ENCODE measurements around the gene RAB31. TPM values are rescaled to one million over a fixed set of nuclear protein-coding genes. Genes with fewer than 3 reads are reported as not detected.

The RAB31 gene
- polyA plus RNA-seq, 1 donor = 27.1 TPM

DNA sequence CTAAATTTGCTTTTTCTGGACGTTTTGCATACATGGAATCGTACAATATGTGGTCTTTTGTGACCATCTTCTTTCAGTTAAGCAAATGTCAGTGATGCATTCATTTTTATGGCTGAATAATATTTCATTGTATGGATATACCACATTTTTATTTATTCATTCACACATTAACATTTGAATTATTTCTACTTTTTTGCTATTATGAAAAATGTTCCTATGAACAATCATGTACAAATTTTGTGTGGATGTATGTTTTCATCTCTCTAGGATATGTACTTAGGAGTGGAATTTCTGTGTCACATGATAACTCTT lies 110.3 kb downstream of the RAB31 start:
- no peak for DNase-seq (ENCODE audit: low read depth)

DNA sequence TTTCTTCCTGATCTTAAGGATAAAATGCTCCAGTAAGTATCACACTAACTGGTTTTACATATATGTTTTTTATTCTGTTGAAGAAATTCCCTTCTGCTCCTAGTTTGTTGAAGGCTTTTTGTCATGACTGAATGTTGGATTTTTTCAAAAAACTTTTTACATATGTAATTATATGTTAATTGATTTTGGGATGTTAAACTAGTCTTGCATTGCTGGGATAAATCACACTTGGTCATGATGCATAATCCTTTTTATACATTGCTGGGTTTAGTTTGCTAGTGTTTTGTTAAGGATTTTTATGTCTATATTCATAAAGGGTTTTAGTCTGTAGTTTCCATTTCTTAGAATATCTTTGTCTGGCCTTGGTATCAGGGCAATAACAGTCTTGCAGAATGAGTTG lies 112.0 kb downstream of the RAB31 start:
- no peak for DNase-seq (ENCODE audit: low read depth)

DNA sequence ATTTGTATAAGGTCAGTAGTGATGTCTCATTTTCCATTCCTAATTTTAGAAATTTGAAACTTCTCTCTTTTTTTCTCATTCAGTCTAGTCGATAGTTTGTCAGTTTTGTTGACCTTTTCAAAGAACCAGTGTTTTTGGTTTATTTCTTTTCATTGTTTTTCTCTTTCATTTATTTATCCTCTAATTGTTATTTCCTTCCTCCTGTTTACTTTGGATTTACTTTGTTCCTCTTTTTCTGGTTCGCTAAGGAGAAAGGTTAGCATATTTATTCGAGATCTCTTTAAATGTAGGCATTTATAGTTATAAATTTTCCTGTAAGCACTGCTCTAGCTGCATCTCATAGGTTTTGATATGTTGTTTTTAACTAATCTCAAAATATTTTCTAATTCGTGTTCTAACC lies 112.6 kb downstream of the RAB31 start:
- DNase-seq (ENCODE audit: low read depth) = no peak

DNA sequence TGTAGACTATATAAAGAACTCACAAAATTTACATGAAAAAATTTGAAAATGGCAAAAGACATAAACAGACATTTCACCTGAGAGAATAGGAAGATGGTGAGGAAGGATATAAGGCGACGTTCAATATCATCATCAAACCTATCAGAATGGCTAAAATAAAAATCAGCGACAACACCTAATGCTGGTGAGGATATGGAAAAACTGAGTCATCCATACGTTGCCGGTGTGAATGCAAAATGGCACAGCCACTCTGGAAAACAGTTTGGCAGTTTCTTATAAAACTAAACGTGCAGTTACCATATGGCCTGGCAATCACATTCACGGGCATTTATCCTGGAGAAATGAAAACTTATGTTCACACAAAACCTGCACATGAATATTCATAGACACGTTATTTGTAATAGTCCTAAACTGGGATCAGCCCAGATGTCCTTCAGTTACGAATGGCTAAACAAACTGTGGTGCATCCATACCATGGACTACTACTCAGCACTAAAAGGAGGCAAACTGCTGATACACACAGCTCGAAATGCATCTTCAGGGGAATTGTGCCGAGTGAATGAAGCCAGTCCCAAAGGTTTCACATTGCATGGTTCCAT lies 114.6 kb downstream of the RAB31 start:
- no peak for DNase-seq (ENCODE audit: low read depth)

DNA sequence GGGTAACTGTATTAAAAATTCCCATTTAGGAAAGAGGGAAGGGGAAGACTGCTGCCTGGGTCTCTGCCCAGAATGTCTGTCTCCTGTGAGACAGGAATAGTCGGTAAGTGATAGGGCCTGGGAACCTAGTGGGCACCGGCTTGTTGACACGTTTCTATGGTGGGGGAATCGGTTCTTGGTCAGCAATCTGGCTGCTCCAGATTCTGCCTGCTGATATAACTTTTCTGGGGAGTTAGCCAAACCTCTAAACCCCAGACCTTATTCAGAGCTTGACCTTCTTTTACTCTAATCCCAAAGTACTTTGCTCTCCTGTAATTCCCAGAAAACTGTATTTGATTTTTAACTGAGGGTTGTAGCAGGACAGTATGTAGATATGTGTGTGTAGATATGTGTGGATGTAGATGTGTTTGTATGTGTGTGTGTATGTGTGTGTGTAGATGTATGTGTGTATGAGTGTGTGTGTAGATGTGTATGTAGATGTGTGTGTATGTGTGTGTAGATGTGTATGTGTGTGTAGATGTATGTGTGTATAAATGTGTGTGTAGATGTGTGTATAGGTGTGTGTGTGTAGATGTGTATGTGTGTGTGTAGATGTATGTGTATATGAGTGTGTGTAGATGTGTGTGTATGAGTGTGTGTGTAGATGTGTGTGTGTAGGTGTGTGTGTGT lies 115.8 kb downstream of the RAB31 start:
- no peak for DNase-seq (ENCODE audit: low read depth)

DNA sequence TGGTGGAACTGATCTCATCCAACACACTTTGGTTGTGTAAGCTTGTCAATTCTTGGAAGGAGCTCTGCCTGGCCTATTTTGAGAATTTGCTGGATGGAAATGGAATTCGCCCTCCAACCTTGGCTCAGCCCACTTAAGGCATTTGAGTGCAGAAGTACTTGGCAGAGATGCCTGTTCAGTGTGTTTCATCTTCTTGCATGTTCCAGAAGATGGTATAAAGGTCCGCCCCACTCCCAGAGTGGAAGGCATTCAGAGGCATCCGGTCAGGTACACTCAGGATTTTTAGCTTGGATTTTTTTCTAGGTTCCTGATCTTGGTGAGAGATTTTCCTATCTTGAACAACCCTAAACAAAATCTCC lies 116.4 kb downstream of the RAB31 start:
- DNase-seq (ENCODE audit: low read depth) = no peak

DNA sequence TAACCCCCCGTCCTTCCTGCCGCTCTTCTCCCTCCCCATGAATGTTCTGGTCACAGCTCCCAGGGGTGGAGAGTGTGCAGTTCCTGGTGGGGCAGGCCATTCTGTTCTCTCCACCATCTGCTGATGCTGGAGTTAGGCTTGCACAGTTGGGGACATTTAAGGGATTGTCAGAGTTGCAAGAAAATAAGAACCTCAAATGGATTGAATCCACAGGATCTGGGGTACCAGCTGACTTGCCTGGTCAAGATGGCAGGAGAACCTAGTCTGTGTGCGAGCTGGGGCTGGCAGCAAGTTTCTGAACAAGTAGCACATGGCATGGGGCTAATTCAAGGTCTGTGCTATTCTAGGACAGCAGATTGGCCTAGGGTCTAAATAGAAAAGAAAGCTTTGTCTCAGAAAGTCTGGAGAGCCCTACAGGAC lies 116.9 kb downstream of the RAB31 start:
- DNase-seq (ENCODE audit: low read depth) = no peak

DNA sequence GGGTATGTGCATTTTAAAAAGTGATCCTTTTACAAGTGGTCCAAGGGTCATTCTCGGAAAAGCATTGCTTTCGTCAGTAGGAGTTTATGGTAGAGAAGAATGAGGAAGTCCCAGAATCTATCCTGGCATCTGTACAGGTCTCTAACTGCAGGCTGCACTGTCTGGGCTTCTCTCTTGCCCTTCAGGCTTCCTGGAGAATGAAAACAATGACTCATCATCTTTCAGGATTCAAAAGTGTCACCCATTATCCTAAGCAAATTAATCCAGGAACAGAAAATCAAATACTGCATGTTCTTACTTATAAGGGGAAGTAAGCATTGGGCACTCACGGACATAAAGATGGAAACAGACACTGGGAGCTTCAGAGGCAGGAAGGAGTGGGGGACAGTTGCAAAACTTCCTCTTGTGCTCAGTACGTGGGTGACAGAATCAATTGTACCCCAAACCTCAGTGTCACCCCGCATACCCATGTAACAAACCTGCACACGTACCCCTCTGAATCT lies 117.5 kb downstream of the RAB31 start:
- DNase-seq (ENCODE audit: low read depth) = no peak

DNA sequence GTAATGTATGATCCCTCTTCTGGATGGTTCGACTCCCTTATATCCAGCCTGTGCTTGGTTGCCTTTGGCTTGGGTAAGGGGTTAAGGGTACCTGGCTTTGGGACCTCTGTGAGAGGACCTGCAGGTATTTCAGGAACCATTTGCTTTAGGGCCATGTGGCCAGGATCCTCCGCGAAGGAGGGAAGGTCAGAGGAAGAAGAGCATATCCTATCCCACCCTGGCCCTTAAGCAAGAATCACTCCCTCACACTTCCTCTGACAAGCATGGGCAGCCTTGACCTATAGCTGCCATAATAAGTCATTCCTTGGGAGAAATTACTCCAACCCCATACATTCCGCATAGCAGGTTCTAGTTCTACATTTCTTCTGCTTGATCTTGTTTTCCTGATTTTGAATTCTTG lies 118.6 kb downstream of the RAB31 start:
- DNase-seq (ENCODE audit: low read depth) = no peak

DNA sequence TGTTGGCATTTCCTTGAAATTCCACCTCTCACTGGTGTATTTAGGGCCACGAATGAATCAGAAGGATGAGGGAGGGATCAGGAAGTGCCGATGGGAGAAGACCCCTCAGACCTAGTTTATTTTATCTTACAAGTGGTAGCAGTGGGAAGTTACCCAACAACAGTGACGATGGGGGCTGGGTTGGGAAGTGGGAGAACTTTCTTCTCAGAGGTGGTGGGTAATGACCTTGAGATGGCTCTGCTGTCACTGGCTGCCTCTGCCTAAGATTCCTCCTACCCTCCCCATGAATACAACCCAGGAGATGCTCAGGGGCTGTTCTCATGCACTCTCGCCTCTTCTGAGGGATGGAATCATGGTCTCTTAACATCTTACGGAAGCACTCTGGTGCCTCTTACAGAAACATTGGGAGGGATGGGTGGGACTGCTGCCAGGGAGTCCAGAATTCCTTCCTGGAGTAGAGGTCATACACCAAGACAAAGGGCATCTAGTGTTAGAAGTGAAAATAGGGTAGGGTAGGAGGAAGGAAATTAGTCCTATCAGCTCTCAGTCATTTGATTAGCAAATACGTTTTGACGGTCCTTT lies 119.2 kb downstream of the RAB31 start:
- no peak for DNase-seq (ENCODE audit: low read depth)

DNA sequence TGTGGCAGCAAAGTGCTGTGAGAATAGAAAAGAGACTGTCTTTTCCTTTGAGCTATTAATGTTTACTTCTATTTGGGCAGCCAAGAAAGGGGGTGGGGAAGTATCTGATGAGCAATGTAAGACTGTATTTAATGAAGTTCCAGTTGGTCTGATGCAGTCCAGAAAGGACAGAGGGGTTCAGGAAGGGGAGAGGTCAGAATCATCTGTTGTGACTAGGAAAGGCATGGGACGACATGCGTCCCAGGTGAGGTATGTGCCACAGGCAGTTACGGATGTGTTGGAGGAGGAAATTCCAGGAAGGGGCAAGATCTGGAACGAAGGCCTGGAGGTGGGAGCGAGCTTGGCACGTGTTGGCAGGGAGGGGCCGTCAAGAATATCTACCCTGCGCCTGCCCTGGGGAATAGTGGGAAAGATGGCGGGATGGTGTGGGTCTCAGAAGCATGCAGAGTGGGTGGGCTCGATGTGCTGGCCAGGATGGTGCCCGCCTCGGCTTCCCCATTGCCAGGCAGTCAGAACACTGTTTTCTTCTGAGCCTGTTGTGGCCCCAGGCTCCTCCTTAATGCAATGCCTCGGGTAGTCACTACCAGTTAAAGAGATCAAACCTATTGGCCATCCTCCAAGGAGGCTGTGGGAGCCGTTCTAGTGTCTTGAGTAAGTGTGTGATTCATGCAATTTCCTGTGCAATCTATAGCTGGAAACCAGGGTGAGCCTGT lies 119.8 kb downstream of the RAB31 start:
- DNase-seq (ENCODE audit: low read depth) = no peak

DNA sequence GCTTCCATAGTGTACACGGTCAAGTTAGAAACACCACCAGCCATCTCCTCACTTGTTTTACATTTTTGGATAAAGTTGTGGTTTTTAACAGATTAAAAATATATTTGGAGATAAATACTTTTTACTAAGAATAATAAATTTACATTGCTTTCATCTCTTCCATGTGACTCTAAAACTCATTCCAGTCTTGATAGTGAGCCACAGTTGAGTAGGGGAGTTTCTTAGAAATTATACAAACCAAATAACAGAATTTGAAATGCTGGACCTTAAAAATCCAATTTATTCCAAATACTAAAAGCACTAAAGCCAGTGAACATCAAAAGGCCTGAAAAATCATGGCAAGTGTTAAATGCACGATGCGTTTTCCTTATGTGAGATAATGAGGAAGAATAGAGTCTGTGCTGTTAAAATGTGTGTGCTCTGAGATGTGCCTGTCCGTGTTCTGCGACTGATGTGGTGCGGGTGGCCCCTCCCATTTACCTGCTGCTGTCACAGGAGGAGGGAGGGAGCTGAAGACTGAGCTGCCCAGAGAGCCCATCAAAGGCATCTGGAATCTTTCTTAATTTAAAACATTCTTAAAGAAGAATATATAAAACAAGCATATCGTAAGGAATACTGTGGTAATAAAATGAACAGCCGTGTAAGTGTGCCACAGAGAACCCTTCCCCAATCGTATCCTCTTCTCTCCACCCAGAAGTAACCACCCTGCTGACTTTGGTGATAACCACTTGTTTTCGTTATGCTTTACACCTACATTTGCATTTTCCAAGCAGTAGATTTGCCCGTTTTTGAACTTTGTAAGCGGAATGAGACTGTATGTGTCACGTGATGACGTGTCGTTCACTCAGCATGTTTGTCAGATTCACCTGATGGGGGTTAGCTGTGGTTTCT lies 120.7 kb downstream of the RAB31 start:
- no peak for DNase-seq (ENCODE audit: low read depth)

DNA sequence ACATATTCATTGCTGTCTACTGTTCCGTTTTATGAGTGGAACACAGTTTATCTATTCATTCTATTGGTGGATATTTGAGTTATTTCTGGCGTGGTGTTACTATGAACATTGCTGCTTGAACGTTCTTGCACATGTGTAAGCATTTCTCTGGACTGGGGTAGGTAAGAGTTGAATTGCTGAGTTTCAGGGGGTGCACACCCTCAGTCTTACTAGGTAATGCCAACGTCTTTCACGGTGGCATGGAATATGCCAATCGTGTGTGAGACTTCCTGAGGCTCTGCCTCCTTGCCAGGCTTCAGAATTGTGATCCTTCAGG lies 121.3 kb downstream of the RAB31 start:
- no peak for DNase-seq (ENCODE audit: low read depth)

DNA sequence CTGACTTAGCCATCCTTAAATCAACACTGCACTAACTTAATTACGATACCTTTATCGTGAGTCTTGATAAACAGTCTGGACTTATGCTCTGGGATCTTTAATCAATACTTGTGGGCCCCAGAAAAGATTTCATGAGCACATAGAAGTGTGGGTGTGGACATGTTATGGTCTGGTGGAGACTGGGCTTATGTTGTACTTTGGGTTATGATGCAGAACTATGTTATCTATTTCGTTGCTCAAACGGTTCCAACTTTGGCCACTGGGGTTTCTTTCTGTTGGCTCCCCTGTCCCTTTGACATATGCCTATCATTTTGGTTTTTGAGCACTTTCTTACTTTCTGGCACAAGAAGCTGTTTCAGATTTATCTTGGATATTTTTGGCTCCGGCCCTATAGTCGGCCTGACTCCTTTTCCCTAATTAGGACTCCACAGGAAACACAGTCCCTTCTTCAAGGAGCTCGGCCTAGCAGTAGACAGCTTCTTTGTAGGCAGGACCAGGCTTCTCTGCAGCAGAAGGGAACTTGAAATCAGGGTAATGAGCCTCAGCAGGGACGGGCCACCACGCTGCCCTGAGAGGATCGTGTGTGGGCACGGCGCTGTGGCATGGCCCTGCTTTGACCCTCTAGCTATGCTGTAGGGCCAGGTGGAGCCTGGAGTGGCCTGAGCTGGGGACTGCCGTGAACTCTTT lies 123.1 kb downstream of the RAB31 start:
- DNase-seq (ENCODE audit: low read depth) = no peak

DNA sequence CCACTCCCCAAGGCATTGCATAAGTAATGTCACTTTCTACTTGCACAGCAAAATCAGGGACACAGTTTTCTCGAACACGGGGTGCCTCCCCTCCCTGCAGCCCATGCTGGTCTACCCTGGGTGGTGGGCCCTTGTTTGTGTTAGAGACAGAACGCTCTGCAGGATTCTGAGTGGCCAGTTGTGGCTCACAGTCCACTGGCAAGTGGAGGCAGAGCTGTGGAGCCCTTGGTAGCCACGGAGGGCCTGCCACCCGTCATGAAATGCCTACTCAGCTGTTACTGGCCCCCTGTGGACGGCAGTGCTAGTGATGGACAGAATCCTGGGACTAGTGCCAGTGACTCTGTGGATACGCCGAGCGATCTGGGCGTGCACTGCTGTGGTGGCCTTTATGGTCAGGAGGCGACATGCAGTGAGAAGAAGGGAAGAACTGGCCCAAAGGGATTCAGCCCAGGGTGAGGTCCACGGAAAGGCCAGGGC lies 123.7 kb downstream of the RAB31 start:
- no peak for DNase-seq (ENCODE audit: low read depth)

DNA sequence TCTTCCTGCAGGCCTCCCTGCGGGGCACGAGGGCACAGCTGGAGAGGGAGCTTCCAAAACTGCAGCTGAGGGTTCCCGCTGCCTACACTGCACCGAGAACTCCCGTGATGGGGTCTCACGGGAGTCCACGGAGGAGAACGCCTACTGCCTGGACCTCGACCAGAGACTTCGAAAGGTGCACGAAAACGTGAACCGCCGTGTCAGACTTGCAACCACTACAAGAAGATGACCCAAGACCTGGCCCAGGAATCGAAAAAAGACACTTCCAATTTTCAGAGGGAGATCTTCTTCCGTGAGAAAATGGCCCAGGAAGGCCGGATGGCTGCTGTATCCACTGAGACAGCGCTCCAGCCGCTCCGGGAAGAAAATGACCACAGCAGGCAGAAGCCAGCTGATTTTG lies 124.8 kb downstream of the RAB31 start:
- no peak for DNase-seq (ENCODE audit: low read depth)

DNA sequence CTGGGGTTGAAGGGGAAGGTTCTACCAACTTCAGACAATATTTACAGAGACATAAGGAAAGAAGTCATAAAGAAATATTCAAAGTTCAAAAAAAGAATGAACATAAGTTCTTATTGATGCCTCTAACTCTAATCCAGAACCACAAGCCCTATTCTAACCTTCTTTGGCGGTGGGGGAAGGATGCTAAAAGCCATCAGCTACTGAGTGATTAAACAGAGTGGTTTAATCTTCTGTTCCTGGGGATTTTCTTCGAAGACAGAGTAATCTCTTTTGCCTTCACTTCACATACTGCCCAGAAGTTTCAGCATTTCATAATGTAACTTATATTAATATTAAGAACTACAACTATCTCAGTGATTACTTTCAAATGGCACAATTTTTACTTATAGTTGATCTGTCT lies 126.5 kb downstream of the RAB31 start:
- no peak for DNase-seq (ENCODE audit: low read depth)

DNA sequence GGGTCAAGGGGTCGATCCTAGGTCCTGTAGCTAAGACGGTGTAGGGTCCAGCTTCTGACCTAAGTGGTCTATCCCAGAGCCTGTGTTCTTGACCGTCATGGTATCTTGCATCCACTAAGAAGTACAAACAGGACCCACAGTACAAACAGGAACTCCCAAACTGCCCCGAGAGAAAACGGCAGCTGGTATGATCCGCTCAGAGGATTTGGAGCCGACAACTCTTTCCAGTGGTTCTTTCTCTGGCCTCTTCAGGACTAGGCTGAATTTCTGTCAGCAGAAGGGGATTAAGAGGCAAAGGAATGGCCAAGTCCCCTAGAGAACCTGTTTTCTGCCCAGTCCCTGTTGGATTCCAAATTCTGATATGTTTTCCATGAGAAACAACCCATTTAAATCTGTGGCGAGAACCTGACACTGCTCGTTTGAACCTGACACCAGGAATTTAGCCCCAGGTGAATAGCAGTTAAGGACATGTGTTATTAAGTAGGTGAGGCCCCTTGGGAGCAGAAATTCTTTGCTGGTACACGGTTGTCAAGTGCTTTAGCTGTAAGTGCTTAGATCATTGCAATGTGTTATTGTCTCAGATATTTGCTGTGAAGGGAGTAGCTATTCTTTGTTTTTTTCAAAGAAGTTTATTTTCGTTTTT lies 127.1 kb downstream of the RAB31 start:
- no peak for DNase-seq (ENCODE audit: low read depth)

DNA sequence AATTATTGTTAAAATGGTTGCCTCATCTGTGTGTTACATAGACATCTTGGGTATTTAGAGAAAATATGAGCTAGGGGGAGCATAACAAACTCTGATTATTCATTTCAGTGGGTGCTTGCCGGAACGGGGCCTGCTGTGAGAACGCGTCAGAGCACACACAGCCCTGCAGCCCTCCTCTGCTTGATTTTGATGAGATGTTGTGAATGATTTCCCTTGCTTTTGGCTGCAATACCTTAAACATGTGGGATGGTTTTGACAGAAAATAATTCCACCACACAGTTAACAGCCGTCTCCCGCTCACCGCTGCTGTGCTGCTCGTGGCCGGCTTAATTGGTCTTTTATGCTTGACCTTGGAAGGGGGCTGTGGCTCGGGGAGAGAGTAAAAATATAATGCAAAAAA lies 127.7 kb downstream of the RAB31 start:
- DNase-seq (ENCODE audit: low read depth) = no peak

DNA sequence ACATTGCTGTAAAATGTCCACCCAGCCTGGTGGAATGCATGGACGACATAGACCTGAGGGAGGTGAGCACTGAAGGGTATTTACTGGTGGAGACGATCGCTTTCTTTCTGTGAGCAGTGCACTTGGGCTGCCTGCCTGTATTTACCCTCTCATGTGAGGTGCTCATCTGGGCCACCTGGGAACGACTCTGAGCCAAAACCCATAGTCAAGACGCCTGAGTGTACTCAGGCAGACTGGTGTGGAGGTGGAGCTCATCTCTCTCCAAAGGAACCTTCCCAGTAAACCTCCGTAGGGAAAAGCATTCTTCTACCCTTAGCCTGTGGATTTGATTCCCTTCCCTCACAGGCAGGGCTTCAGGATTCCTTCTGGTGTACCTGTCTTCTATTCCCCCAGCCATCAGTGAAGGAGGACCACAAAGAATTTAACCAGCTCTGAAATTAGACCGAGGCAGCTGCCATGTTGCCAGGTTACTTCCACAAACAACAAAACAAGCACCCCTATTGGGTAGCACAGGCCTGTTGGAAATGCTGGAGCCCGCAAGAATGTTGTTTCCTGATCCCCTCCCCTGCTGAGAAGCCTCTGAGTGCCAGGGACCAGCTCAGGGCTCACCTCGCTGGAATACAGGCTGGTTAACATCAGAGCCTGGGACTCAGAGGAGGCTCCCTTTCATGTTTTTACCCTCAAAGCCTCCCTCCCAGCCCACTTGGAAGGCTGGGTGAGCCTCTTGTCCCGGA lies 130.2 kb downstream of the RAB31 start:
- DNase-seq (ENCODE audit: low read depth) = no peak

Measured in forelimb muscle (tissue), 1 donor.